ENCODE results near the gene CCDC107. TPM values are rescaled to one million over a fixed set of nuclear protein-coding genes. Genes with fewer than 3 reads are reported as not detected.

Gene CCDC107
- total RNA-seq, 1 experiment from 2014 or later, result 12.0 TPM

DNA sequence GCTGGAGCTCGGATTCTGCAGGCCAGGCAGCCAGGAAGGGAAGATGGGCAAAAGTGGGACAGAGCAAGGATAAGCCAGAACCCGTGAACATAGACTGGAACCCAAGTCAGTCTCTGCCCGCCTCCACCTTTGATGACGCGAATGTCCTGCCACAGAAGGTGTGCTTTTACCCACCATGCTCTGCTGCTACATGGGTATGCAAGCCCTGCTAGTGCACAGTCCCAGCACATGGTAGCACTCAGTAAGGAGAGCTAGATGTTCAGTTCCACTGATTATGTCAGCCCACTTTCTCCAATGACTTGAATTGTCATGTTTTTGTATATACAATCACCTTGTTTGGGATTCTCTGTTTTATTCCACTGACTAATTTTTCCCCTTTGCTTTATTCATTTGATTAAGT lies 28.5 kb upstream of the CCDC107 start:
- Mint-ChIP-seq H3K4me3 (no peak overlapping the region), H3K27ac (no peak overlapping the region), H3K27me3 (ENCODE audit: low read depth) (no peaks in the 10 kb centered on the region; the same call in 1 of the 2 replicates), H3K36me3 (ENCODE audit: insufficient read depth in 1 of 3, low read depth in 3 of 3) (no peaks in the 10 kb centered on the region), H3K9me3 (no peaks in the 10 kb centered on the region), H3K4me1 (no peaks in the 10 kb centered on the region)
- TF ChIP-seq, protein P1, sequence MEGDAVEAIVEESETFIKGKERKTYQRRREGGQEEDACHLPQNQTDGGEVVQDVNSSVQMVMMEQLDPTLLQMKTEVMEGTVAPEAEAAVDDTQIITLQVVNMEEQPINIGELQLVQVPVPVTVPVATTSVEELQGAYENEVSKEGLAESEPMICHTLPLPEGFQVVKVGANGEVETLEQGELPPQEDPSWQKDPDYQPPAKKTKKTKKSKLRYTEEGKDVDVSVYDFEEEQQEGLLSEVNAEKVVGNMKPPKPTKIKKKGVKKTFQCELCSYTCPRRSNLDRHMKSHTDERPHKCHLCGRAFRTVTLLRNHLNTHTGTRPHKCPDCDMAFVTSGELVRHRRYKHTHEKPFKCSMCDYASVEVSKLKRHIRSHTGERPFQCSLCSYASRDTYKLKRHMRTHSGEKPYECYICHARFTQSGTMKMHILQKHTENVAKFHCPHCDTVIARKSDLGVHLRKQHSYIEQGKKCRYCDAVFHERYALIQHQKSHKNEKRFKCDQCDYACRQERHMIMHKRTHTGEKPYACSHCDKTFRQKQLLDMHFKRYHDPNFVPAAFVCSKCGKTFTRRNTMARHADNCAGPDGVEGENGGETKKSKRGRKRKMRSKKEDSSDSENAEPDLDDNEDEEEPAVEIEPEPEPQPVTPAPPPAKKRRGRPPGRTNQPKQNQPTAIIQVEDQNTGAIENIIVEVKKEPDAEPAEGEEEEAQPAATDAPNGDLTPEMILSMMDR (conservative IDR thresholded peaks at IDR 0.05), result no peak
- Histone ChIP-seq H4K91ac (ENCODE audit: insufficient read length, low read depth, low read length) (no peak overlapping the region), H3K9ac (ENCODE audit: extremely low read depth, insufficient read length, low read length) (no peak overlapping the region), H3K9me3 (ENCODE audit: control insufficient read depth, low read depth, low read length) (no peaks in the 10 kb centered on the region), H2BK12ac (ENCODE audit: insufficient read length, low read depth, low read length) (no peak overlapping the region), H4K20me1 (ENCODE audit: control insufficient read depth, insufficient read depth, insufficient read length) (no peaks in the 10 kb centered on the region), H2AFZ (ENCODE audit: low read length) (no peak overlapping the region), H3K79me1 (ENCODE audit: insufficient read depth, low read depth, low read length, poor library complexity, severe bottlenecking) (no peaks in the 10 kb centered on the region), H3K27me3 (ENCODE audit: insufficient read depth, low read length) (no peaks in the 10 kb centered on the region), H3K56ac (ENCODE audit: insufficient read length, low read depth, low read length) (no peak overlapping the region), H3K4me1 (ENCODE audit: insufficient read depth, low read length) (no peaks in the 10 kb centered on the region), H2BK20ac (ENCODE audit: low read depth, low read length, poor library complexity, severe bottlenecking) (no peak overlapping the region), H3K4me2 (ENCODE audit: insufficient read depth, insufficient read length, low read length) (no peak overlapping the region), H2BK120ac (ENCODE audit: low read depth, low read length, poor library complexity, severe bottlenecking) (no peak overlapping the region), H4K8ac (replicated peaks; ENCODE audit: insufficient read length, low read depth, low read length) (no peak overlapping the region), H3K18ac (ENCODE audit: insufficient read length, low read depth, low read length) (no peak overlapping the region), H4K5ac (ENCODE audit: insufficient read length, low read depth, low read length) (no peak overlapping the region), H3K14ac (ENCODE audit: insufficient read depth, low read length) (no peak overlapping the region), H3K4ac (ENCODE audit: low read depth, low read length) (no peak overlapping the region), H3K23ac (ENCODE audit: insufficient read length, low read depth, low read length) (no peak overlapping the region), H3T11ph (ENCODE audit: low read length) (no peak overlapping the region), H3K27ac (ENCODE audit: insufficient read length, low read depth, low read length) (no peak overlapping the region), H2BK5ac (ENCODE audit: insufficient read length, low read length) (no peak overlapping the region), H2BK15ac (ENCODE audit: low read depth, low read length) (no peak overlapping the region), H3K79me2 (ENCODE audit: insufficient read depth, low read length) (no peaks in the 10 kb centered on the region), H2AK5ac (ENCODE audit: insufficient read length, low read length) (no peak overlapping the region), H3K23me2 (ENCODE audit: insufficient read length, low read depth, low read length, poor library complexity, severe bottlenecking) (no peaks in the 10 kb centered on the region)
- no CpG with 5 or more reads among the region's 5 CpGs for WGBS (ENCODE audit: extremely low coverage, insufficient read length, low lambda C conversion rate)
- DNase-seq, result no peak

Measured in H9 (cell line).